ENCODE data around the gene LRTM2.
"Not testable (repeated sequence)": the region's sequence is repeated elsewhere in the genome, so short reads cannot be mapped to it uniquely, and the experiment has no call there.

- TF ChIP-seq EZH2 (IDR thresholded peaks at IDR 0.05; ENCODE audit: low read length); CTCF (optimal IDR thresholded peaks at IDR 0.05 in 1 of 3, IDR thresholded peaks at IDR 0.05 in 1 of 3, conservative IDR thresholded peaks at IDR 0.05 in 1 of 3; ENCODE audit: extremely low read depth in 1 of 3, insufficient read depth in 2 of 3, low read length in 3 of 3): not testable (repeated sequence)
These were observed 2.4 kb upstream of the LRTM2 start for GRCh38 chr12:1817928-1818327.
